H1 (cell line): ENCODE measurements around the gene NEURL1. TPM values are rescaled to one million over a fixed set of nuclear protein-coding genes. Genes with fewer than 3 reads are reported as not detected.

Experiments used
- CBX8 ChIP-seq: fragments of 300-800, 300-1000 bp; sonication (generic); IDR thresholded peaks from 2 replicates; pipeline ENCODE4 v1.7.1; 2016; ENCODE audit warnings: low read depth, low read length, borderline replicate concordance
- CHD2 ChIP-seq: IDR thresholded peaks from 2 replicates; pipeline ENCODE4 v1.6.1; 2012; ENCODE audit warnings: low read length, improper control_type of control experiment
- CREB1 ChIP-seq: IDR thresholded peaks from 2 replicates; pipeline ENCODE4 v1.6.1; 2012; ENCODE audit warnings: inconsistent platforms
- CTBP2 ChIP-seq: IDR thresholded peaks from 2 replicates; pipeline ENCODE4 v1.7.0; 2011; ENCODE audit warnings: borderline replicate concordance, mild to moderate bottlenecking, moderate library complexity, mixed read lengths, low read length; ENCODE audit not compliant: insufficient read depth, insufficient read length
- EP300 ChIP-seq, 2 experiments: IDR thresholded peaks; 1 replicate in 1 of 2; 2 replicates in 1 of 2; pipeline ENCODE4 v1.6.1; 2011 to 2012; ENCODE audit warnings: low read depth in 2 of 2, low read length in 2 of 2, mild to moderate bottlenecking in 2 of 2, borderline replicate concordance in 1 of 2, inconsistent platforms in 1 of 2, moderate library complexity in 1 of 2
- GTF2F1 ChIP-seq: IDR thresholded peaks from 2 replicates; pipeline ENCODE4 v1.6.1; 2012; ENCODE audit warnings: low read depth, low read length, improper control_type of control experiment, borderline replicate concordance
- JUND ChIP-seq: IDR thresholded peaks from 2 replicates; pipeline ENCODE4 v1.6.1; 2011; ENCODE audit warnings: mild to moderate bottlenecking, improper control_type of control experiment, low read length
- KDM5A ChIP-seq: fragments of 200-600 bp; IDR thresholded peaks from 2 replicates; pipeline ENCODE4 v1.7.1; 2012; ENCODE audit warnings: mild to moderate bottlenecking, low read length, inconsistent platforms, mixed read lengths
- POLR2AphosphoS5 ChIP-seq: IDR thresholded peaks from 2 replicates; pipeline ENCODE4 v1.6.1; 2011; ENCODE audit warnings: low read depth, low read length
- SIRT6 ChIP-seq: IDR thresholded peaks from one replicate; pipeline ENCODE4 v1.7.1; 2012; ENCODE audit warnings: low read length, inconsistent platforms
- polyA plus RNA-seq, 7 experiments: library from polyadenylated mRNA; depleted of rRNA in 3 of 7; stranded (reverse) in 5 of 7; unstranded in 2 of 7; fragments of >200 nt in 5 of 7; fragments of 200-250 nt in 2 of 7; gene quantifications; 1 replicate in 5 of 7; 2 replicates in 1 of 7; 4 replicates in 1 of 7; pipeline versions ENCODE4 v1.2.1 to v1.2.3, GENCODE V29; 2011 to 2013; ENCODE audit warnings: missing spikeins in 2 of 7, mixed read lengths in 2 of 7
- total RNA-seq: library from RNA; stranded (reverse); fragmentation: NEBNext Ultra II Directional; extraction: Animal tissue kit (Norgen Biotek cat#: 25700); gene quantifications from 2 replicates; pipeline ENCODE4 v1.2.1, GENCODE V29; 2021

NEURL1 gene
- total and polyA plus RNA-seq, 2 of the 8 experiments (the other 6 are each of a cell fraction or from before 2014, with no cell fraction given), result 0.54 to 0.58 TPM

GRCh38 chr10:103445767-103446567 is 47.5 kb upstream of the NEURL1 start (continued):
- TF ChIP-seq CTBP2 (no peak), EP300 (IDR thresholded peaks at IDR 0.05; ENCODE audit: borderline replicate concordance in 1 of 2, low read depth in 2 of 2, low read length in 2 of 2) (no peak), CHD2 (no peak), KDM5A (no peak), POLR2AphosphoS5 (no peak), SIRT6 (no peak), CREB1 (no peak), GTF2F1 (no peak), JUND (no peak), CBX8 (no peak)
